Kidney epithelial cell (primary cell): ENCODE measurements around the gene LEFTY1. TPM values are rescaled to one million over a fixed set of nuclear protein-coding genes. Genes with fewer than 3 reads are reported as not detected.
A peak's percentile ranks its signal among the peaks of the same experiment; 100 is the strongest.

ENCODE experiments used
- DNase-seq: peaks from one replicate; pipeline ENCODE4 v3.0.0-alpha.2; 2010; ENCODE audit warnings: low read depth
- H3K27me3 ChIP-seq: 2 replicates; pipeline ENCODE4 v1.6.0; 2011; ENCODE audit warnings: low read length; ENCODE audit not compliant: control insufficient read depth, insufficient read depth
- H3K36me3 ChIP-seq: 2 replicates; pipeline ENCODE4 v1.5.1; 2011; ENCODE audit warnings: low read length; ENCODE audit not compliant: control insufficient read depth, insufficient read depth
- H3K4me3 ChIP-seq: 2 replicates; pipeline ENCODE4 v1.5.1; 2011; ENCODE audit warnings: low read depth, mild to moderate bottlenecking, control low read depth, low read length
- CTCF ChIP-seq: IDR thresholded peaks from 2 replicates; pipeline ENCODE4 v1.5.1; 2011; ENCODE audit warnings: mild to moderate bottlenecking, moderate library complexity, low read length, control low read depth, inconsistent platforms; ENCODE audit not compliant: insufficient read depth, poor library complexity, severe bottlenecking
- total RNA-seq: library from RNA; depleted of rRNA; stranded (reverse); fragments of >200 nt; gene quantifications from 2 replicates; pipeline ENCODE4 v1.2.3, GENCODE V29; 2015

LEFTY1 gene
- total RNA-seq, 1 donor from 2014 or later, result not detected

DNA sequence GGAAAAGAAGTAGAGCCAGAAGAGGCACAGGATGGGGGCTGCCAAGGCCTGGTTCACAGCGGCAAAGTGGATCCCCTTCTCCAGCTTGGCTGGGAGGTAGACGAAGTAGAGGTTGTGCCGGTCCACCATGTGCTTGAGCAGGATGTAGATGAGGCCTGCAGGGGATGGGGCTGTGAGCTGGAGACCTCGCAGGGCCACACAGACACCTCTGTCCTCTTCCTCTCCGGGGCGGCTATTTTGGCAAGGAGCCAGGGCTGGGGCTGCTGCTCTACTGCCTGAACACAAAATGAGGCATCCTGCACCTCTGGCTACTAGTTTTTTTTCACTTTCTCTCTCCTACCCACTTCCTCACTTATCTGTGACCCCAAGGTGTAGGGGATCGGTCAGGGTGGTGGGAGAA is 39.0 kb downstream of the LEFTY1 start:
- DNase-seq, result no peak
- Histone ChIP-seq H3K27me3 (no peaks in the 10 kb centered on the region), H3K4me3 (no peak overlapping the region), H3K36me3 (peaks cover 13% of the 10 kb centered on the region)
- TF ChIP-seq CTCF, result no peak

GRCh38 chr1:225848030-225848955 is 40.7 kb downstream of the LEFTY1 start:
- Histone ChIP-seq H3K36me3 (peaks cover 13% of the 10 kb centered on the region), H3K27me3 (no peaks in the 10 kb centered on the region), H3K4me3 (no peak overlapping the region)
- no peak for TF ChIP-seq CTCF
- DNase-seq, result no peak

DNA sequence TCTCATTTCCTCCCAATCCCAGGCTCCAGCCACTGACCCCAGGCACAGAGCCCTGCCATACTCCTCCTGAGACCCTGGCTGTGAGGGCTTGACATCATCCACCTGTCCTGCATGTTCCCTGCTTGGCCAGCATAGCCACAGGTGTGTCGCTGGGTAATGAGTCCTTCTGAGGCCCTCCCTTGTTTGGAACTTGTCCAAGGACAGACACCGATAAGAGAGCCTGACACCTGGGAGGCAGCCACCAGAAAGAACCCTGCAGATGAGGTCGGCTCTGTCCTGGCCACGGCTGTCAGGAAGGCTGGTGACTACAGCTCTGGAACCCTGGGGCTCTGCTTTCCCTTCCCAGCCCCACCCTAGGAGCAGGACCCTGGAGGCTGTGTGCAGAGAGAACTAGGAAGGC is 41.3 kb downstream of the LEFTY1 start:
- TF ChIP-seq CTCF, result no peak
- no peak for DNase-seq
- Histone ChIP-seq H3K27me3 (no peaks in the 10 kb centered on the region), H3K4me3 (no peak overlapping the region), H3K36me3 (peaks cover 12% of the 10 kb centered on the region)

DNA sequence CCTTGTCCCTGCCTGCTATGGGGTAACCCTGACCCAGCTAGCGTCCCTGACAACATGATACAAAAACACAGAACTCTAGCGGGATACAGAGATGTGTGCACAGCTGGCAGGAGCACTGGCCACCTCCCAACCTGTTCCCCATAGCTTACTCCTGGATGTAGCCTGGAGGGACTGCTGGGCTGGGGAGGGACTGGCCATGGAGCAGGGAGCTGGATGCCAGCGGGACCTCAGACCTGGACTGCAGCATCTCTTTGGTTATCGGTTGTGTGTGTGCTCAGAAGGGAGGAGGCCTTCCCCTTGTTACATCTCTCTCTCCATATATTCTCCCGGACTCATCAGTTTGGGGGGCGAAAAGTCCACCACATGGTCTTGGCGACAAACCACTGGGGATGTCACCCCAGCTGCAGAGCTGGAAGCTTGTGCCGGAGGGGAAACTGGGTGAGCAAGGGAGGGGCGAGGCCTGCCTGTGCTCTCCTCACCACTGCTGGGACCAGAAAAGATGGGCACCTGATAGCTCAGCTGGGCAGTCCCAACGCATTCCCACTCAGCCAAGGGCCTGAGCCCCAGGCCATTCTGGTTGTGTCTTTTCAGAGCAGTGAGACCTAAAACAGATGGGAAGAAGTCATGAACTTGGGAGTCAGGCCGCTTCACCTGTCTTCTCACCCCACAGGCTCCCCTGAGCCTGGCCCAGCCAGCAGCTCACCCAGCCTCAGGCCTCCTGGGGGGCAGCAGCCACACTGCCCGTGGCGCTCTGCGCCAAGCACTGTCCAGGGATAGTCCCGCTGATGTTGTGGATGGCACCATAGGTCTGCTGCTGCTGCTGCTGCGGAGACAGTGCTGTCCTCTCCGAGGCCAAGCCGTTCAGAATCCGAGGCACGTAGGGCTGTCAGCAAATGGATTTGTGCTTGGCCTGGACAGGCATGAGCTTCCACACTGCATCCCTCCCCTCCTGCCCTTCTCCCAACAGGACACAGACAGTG is 42.3 kb downstream of the LEFTY1 start:
- TF ChIP-seq CTCF, result no peak
- Histone ChIP-seq H3K27me3 (no peaks in the 10 kb centered on the region), H3K36me3 (peaks cover 8% of the 10 kb centered on the region), H3K4me3 (no peak overlapping the region)
- no peak for DNase-seq

GRCh38 chr1:225845571-225846259 is 43.2 kb downstream of the LEFTY1 start:
- H3K4me3 ChIP-seq, result no peak overlapping the region
- H3K27me3 ChIP-seq, result no peaks in the 10 kb centered on the region
- peak; percentile 23 for DNase-seq
- peak; percentile 79 for TF ChIP-seq CTCF
- H3K36me3 ChIP-seq, result peaks cover 8% of the 10 kb centered on the region
